NK-92 (cell line): ENCODE results near the gene TUBB4B.
"Not testable (repeated sequence)": the region's sequence is repeated elsewhere in the genome, so short reads cannot be mapped to it uniquely, and the experiment has no call there.

Source experiments
- DNase-seq: peaks from one replicate; lab custom pipeline; 2025; ENCODE audit not compliant: unreplicated experiment; lab: John Stamatoyannopoulos, UW

The TUBB4B gene

DNA sequence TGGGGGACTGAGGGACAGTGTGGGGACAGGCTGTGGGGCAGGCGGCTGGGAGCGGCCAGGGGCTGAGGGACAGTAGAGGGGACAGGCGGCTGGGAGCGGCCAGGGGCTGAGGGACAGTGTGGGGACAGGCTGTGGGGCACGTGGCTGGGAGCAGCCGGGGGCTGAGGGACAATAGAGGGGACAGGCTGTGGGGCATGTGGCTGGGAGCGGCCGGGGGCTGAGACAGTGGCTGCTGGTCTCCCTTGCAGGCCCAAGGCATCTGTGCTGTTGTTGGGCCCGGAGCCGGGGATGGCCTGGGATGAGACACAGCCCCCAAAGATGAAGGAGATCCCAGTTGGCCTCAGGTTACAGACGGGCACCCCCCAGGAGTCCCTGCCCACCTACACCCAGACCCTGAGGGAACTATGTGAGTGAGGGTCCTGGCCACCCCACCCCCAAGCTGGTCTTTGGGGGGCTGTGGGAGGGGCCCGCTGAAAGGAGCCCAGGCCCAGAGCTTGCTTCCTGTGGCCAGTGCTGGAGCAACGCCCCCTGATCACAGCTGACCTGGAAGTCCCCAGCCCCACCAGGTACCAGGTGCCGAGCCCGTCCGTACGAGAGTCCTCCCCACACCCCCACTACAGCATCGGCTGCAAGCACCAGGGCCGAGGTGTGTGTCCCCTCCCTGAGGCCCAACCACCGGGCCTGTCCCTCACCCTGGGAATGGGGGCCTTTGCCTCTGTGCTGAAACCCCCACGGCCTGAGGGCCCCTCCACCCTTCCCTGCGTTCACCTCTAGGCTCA is 10.6 kb downstream of the TUBB4B start:
- no peak for DNase-seq

DNA sequence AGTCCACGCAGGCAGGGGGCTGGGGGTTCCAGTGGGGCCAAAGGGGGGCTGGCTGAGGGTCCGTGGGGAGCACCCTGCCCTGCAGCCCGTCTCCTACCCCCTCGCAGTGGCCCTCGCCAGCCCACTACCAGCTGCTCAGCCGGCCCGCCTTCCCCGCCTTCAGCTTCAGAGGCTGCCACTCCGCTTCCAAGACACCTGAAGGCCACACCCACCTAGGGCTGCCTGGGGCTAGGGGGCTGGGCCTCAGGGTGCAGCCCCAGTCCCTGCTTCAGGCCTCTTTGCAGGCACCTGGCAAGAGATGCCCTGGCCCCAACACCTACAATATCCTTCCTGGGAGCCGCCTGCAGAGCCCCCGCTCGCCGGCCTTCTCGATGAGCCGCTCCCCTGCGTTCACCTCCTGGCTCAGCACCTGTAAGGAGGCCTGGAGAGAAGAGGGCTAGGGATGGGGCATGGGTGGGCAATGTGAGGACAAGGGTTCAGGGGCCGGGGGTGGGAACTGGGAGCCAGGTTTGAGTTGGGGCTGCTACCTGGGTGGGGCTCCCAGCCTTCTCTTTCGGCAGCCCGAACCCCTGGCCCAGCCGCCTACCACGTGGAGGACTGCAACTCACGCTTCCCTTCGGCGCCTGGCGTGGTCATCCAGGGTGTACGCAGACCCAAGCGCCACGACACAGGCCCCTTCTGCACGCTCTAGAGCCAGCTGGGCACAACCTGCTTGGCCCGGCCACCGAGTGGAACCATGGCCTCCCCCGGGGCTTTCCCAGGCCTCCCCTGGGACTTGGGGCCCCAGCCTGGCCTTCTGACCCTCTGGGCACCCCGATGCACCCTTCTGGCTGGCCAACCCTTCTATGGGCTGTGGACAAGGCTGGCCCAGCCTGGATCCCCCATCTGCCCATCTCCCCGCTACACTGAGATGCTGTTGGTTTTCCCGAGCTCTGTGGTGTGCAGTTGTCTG is 11.7 kb downstream of the TUBB4B start:
- no peak for DNase-seq

DNA sequence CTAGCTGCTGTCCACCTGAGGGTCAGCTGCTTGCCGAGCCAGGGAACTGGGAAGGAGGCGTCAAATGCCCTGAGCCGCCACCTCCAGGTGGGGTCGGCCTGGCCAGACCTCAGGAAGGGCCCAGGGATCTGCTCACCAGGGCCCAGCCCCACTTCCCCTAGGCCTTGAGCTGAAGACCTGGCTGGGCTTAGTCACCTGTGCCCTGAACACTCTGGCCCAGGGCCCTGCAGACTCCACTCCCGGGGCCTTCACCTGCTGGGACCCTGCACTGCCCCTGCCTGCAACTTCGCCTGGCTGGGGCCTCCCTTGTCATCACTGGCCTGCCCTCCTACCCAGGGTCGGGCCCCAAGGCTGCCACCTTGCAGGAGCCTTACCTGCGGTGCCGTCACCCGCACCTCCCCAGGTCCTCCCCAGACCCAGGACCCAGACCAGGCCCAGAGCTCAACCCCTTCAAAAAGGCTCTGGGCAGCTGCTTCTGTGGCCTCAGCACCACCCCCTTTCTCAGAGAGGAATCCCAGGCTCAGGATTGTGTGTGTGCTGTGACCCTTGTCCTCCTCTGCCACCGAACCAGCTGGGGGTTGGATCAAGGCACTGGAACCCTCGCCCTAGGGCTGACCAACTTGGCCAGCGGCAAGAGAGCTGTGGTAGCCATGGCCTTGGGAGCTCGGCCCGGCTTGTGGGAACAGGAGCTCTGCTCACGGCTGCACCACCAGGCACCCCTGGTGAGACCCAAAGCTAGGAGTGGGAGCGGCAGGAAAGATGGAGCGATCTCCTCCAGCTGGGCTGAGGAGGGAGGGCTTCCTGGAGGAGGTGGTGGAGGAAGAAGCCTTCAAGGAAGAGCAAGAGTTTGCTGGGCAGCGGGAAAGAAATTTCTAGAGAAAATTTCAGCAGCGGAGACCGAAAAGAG is 12.9 kb downstream of the TUBB4B start:
- no peak for DNase-seq

DNA sequence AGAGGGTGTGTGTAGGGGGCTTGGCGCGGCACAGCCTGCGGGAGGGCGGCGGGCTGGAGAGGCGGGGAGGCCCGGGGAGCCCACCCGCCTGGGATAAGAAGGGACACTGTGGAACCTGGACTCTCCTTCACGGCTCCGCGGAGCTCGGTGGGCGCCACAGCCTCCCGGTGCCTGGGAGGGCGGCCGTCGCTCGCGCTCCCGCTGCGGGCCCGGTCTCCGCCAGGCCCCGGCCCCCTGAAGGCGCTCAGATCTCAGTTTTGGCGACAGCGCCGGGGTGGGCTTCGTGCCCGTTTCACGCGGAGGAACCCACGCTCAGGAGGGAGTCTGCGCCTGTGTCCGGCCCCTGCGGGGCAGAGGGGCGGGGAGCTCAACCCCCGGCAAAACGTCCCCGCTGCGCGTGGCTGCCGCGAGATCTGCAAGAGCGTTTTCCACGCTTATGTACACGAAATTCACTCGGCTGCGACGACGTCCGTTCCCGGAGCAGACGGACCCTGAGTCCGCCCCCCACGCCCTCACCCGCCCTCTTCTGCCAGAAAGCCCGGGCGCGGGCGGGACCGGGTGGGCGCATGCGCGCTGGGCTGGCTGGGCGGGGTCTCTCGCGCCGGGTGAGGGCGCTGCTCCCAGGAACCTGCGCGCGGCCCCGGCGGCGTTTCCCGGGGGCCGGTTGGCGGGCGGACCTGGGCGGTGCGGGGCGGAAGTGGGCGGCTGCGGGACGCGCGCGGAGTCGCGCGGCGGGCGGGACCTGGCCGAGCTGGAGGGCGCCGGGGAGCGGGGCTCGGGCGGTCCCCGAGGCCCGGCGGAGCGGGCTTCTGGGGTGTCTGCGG is 13.7 kb downstream of the TUBB4B start, which contains the start of gene NELFB:
TSS of gene NELFB (plus strand) at position 704 of the 824 bp plus-strand sequence.
- DNase-seq = peak; percentile 40

DNA sequence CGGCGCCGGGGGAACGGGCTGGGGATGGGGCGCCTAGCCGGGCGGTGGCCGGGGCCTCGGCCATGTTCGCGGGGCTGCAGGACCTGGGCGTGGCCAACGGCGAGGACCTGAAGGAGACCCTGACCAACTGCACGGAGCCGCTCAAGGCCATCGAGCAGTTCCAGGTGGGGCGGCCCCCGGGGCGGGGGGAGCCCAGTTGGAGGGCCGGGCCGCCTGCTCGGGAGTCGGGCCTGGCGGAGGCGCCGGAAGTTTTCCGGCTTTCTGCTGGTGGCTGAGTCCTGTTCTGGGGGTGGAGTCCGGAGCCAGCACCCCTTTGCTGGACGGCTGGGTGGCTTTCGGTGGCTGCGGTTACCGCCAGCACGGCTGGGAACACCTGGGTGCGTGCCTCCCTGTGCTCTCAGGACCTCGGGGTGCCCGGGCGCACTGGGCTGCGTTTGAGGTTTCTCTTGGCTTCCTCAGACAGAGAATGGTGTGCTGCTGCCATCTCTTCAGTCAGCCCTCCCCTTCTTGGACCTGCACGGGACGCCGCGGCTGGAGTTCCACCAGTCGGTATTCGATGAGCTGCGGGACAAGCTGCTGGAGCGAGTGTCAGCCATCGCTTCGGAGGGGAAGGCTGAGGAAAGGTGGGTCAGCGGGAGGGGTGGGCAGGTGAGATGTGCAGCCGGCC is 14.5 kb downstream of the TUBB4B start:
- DNase-seq = no peak

DNA sequence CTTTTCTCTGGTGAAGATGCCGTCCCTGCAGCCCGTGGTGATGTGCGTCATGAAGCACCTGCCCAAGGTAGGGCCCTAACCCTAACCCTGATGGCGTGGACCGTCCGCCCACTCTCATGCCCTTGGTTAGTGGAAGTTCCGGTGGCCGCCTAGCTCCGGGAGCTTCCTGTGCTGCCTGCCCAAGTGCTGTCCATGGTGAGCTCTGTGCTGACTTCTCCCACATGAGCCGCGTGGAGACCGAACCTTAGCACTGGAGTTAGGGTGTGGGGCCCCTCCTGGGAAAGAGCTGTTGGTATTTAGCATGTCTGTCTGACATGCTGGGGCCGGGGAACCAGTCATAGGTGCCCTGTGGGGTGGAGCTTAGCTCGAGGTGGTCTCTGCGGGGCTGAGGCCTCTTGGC is 15.3 kb downstream of the TUBB4B start:
- DNase-seq = no peak

DNA sequence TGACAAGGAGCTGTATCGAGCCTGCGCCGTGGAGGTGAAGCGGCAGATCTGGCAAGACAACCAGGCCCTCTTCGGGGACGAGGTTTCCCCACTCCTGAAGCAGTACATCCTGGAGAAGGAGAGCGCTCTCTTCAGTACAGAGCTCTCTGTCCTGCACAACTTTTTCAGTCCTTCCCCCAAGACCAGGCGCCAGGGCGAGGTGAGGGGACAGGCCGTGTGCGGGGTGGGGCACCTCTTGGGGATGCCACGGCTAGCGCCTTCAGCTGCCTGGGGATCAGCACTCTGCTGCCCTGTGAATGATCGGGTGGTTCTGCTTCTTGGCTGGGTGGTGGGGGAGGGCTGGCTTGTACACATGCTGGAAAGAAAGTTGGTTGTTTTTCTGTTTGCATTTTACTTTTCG is 15.8 kb downstream of the TUBB4B start:
- DNase-seq = no peak

DNA sequence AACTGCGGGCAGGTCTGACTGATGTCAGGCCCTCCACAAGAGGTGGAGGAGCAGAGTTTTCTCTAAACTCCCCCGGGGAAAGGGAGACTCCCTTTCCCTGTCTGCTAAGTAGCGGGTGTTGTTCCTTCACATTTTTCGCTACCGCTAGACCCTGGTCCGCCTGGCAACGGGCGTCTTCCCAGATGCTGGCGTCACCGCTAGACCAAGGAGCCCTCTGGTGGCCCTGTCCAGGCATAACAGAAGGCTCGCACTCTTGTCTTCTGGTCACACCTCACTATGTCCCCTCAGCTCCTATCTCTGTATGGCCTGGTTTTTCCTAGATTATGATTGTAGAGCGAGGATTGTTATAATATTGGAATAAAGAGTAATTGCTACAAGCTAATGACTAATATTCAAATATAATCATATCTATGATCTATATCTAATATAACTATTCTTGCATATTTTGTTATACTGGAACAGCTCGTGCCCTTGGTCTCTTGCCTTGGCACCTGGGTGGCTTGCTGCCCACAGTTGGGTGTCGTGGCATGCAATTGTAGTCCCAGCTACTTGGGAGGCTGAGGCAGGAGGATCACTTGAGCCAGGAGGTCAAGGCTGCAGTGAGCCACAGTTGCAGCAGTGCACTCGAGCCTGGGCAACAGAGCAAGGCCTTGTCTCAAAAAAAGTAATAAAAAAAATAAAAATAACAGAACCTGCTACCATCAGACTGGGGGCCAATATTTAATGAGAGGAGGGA is 21.3 kb downstream of the TUBB4B start:
- DNase-seq = not testable (repeated sequence)

DNA sequence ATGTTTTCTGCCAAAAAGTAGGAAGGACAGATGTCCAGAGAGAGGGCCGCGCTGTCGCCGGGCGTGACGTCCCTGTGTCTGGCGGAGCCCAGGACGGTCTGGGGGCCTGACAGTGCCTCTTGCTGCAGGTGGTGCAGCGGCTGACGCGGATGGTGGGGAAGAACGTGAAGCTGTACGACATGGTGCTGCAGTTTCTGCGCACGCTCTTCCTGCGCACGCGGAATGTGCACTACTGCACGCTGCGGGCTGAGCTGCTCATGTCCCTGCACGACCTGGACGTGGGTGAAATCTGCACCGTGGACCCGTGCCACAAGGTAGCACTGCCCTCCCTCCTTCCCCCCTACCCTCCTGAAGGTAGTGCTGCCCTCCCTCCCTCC is 21.8 kb downstream of the TUBB4B start:
- DNase-seq = no peak

DNA sequence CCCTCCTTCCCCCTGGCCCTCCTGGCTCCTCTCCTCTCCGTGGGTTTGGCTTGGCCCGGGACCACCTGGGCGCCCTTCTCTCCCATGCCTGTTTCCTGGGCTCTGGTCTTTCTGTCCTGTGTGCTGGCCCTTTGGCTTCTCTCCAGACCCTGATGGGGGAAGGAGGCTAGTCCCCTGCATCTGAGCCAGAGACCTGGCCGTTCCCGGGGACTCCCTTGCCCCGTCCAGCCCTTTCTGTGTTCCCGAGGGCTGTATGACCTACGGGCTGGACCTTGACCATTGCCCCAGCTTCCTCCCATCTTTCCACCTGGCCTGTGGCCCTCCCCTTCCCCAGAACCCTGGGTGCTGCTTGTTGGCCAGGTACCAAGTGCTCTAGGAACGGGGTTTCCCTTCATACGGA is 22.4 kb downstream of the TUBB4B start:
- DNase-seq = no peak

DNA sequence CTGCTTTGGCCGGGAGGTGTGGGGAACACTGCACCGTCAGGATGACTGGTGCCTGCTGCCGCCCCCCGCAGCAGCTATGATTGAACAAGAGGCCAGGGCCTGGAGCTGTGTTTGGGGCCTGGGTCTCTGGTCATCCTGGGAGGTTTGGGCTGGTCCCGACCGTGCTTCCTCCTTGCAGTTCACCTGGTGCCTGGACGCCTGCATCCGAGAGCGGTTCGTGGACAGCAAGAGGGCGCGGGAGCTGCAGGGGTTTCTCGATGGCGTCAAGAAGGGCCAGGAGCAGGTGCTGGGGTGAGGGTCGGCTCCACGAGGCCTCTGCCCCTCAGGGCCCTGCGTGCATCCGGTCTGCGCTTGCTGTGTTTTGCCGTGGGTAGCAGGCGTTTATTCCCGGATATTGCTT is 23.0 kb downstream of the TUBB4B start:
- DNase-seq = no peak

DNA sequence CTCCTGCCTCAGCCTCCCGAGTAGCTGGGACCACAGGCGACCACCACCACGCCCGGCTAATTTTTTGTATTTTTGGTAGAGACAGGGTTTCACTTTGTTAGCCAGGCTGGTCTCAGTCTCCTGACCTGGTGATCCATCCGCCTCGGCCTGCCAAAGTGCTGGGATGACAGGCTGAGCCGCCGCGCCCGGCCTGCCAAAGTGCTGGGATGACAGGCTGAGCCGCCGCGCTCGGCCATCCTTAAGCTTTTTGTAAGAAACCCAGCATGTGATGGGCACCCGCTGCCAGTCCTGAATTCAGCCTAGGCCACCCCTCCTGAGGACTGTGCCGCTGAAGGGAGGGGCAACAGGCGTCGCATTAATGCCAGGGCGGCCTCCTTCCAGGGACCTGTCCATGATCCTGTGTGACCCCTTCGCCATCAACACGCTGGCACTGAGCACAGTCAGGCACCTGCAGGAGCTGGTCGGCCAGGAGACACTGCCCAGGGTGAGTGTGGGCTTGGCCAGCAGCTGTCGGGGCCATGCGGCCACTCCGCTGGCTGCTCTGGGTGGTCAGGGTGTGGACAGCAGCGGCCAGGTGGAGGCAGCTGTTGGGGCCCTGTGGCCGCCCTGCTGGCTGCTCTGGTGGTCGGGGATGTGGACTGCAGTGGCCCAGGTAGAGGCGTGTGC is 24.5 kb downstream of the TUBB4B start:
- no peak for DNase-seq

DNA sequence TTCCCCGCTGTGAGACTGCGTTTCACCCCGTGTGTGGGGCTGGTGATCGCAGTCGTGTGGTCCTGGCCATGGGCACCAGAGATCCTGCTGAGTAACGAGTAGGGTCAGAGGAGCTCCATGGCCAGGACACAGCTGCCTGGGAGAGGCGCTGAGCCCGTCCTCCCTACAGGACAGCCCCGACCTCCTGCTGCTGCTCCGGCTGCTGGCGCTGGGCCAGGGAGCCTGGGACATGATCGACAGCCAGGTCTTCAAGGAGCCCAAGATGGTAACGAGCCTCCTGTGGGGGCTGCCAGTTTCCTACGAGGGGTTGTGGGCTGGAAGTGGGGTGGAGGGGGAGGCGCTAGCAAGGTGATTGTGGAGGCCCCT is 25.1 kb downstream of the TUBB4B start:
- no peak for DNase-seq

DNA sequence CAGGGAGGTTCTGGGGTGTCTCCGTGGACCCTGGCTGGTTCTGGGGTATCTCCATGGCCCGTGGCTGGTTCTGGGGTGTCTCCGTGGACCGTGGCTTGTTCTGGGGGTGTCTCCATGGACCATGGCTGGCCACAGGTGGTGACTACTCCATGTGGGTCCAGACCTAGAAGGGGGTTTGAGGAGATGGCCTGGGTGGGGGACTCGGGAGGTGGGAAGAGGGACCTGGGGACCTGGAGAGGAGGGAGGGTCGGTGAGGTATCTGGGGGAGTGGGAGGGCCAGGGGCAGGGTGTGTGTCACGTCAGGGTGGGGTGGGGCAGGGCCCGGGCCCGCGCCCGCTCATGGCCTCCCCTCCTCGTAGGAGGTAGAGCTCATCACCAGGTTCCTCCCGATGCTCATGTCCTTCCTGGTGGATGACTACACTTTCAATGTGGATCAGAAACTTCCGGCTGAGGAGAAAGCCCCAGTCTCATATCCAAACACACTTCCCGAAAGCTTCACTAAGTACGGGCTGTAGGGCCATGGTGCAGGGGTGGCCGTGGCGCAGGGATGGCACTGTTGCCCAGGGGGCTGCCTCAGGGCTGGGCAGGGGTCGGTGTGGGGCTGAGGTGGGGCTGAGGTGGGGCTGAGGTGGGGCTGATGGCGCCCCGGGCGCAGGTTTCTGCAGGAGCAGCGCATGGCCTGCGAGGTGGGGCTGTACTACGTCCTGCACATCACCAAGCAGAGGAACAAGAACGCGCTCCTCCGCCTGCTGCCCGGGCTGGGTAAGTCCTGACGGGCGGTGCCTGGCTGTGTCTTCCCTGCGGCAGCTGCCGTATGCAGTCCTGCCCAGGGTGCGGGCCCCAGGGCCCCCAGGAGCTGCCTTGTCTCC is 25.7 kb downstream of the TUBB4B start:
- no peak for DNase-seq

DNA sequence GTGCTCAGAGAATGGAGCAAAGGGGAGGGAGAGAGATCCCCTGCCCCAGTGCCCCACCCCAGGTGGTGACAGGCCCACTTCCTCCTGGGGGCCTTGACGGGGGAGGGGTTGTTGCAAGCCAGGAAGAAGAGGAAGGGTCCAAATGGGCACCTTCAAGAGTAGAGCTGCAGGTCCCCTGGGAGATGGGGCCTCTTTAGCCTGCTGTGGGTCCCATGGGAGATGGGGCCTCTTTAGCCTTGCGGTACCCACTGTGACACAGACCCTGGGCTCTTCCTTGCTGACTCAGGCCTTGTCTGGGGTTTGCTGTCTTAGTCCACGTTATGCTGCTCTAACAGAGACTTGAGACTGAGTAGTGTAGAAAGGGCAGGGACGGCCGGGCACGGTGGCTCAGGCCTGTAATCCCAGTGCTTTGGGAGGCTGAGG is 26.9 kb downstream of the TUBB4B start:
- no peak for DNase-seq

DNA sequence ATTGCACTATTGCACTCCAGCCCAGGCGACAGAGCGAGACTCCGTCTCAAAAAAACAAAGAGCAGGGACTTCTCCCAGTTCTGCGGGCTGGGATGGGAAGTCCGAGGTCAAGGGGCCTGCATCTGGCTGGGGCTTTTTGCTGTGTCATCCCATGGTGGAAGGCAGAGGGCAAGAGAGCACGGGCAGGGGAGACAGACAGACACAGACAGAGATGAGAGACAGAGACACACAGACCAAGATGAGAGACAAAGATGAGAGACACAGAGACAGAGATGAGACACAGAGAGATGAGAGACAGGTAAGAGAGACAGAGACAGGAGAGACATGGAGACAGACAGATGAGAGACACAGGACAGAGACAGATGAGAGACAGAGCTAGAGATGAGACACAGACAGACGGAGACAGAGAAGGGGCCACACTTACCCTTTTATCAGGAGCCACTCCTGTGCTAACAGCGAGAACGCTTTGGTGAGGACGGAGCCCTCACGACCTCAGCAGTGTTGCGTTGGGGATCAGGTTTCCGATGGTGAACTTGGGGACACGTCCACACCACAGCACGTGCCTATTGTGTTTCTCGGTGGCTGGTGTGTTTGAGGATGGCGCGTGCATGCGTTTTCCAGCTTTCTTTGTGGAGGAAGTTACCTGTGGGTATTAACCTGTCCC is 27.6 kb downstream of the TUBB4B start:
- DNase-seq = no peak

DNA sequence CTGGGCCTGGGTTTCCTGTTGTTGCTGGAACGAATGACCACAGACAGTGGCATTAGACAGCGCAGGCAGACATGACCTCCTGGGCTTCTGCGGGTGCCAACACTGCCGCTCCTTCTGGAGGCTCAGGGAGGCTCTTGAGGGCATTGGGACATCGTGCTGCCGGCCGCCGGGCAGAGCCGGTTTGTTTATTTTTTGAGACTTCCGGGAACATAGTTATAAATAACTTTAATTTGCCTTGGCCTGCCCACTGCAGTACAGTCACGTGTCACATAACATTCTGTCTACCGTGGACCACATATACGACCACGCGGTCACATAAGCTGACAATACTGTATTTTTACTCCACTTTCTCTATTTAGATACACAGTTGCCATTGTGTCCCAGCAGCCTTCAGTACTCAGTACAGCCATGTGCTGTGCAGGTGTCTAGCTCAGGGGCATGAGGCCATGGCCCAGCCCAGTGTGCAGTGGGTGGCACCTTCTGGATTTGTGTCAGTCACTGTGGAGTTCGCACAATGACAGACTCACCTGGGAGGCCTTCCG is 28.2 kb downstream of the TUBB4B start:
- DNase-seq = no peak
